Activated T-cell treated with anti-CD3 and anti-CD28 coated beads, Interleukin-2, amount 50 U/mL, for 24 hours (primary cell): ENCODE measurements around the gene INTS12.
A peak's percentile ranks its signal among the peaks of the same experiment; 100 is the strongest.
"Not testable (repeated sequence)": the region's sequence is repeated elsewhere in the genome, so short reads cannot be mapped to it uniquely, and the experiment has no call there.

Experiments used
- DNase-seq: peaks from one replicate; pipeline ENCODE4 v3.0.0-alpha.2; 2020
- H3K27ac Mint-ChIP-seq: 2 replicates; pipeline ENCODE4 v1.8.0; 2020; ENCODE audit warnings: mild to moderate bottlenecking, mixed read lengths
- H3K27me3 Mint-ChIP-seq: 2 replicates; pipeline ENCODE4 v1.8.0; 2020; ENCODE audit warnings: mixed read lengths
- H3K36me3 Mint-ChIP-seq: 2 replicates; pipeline ENCODE4 v1.8.0; 2020; ENCODE audit warnings: low read depth, mixed read lengths
- H3K4me1 Mint-ChIP-seq: 2 replicates; pipeline ENCODE4 v1.8.0; 2020; ENCODE audit warnings: low read depth, mixed read lengths
- H3K4me3 Mint-ChIP-seq: 2 replicates; pipeline ENCODE4 v1.8.0; 2020; ENCODE audit warnings: mild to moderate bottlenecking, moderate library complexity, mixed read lengths
- H3K9me3 Mint-ChIP-seq: 2 replicates; pipeline ENCODE4 v1.8.0; 2020; ENCODE audit warnings: mixed read lengths

The INTS12 gene, protein sequence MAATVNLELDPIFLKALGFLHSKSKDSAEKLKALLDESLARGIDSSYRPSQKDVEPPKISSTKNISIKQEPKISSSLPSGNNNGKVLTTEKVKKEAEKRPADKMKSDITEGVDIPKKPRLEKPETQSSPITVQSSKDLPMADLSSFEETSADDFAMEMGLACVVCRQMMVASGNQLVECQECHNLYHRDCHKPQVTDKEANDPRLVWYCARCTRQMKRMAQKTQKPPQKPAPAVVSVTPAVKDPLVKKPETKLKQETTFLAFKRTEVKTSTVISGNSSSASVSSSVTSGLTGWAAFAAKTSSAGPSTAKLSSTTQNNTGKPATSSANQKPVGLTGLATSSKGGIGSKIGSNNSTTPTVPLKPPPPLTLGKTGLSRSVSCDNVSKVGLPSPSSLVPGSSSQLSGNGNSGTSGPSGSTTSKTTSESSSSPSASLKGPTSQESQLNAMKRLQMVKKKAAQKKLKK

GRCh38 chr4:105708181-105709080 is at the start of gene INTS12, which contains the start of gene GSTCD:
Gene INTS12 (minus strand): TSS chr4:105708689. CDS start chr4:105700005, 8,684 bp downstream.
Gene GSTCD (plus strand): TSS chr4:105708784. CDS start chr4:105717614, 8,830 bp downstream.
- no peaks in the 10 kb centered on the region for H3K27me3 Mint-ChIP-seq
- no peaks in the 10 kb centered on the region for H3K9me3 Mint-ChIP-seq
- H3K4me3 Mint-ChIP-seq: peak within 1 kb of the TSS; percentile 99
- H3K27ac Mint-ChIP-seq: peak within 1 kb of the TSS; percentile 98
- H3K4me1 Mint-ChIP-seq: peaks cover 34% of the 10 kb centered on the region
- peaks cover 31% of the 10 kb centered on the region for H3K36me3 Mint-ChIP-seq
- DNase-seq: peak; percentile 93

- no peaks in the 10 kb centered on the region for H3K27me3 Mint-ChIP-seq
- H3K4me1 Mint-ChIP-seq: no peaks in the 10 kb centered on the region
- no peaks in the 10 kb centered on the region for H3K36me3 Mint-ChIP-seq
- no peaks in the 10 kb centered on the region for H3K9me3 Mint-ChIP-seq
- H3K27ac Mint-ChIP-seq: no peak overlapping the region
- no peak overlapping the region for H3K4me3 Mint-ChIP-seq
- no peak for DNase-seq
Measured at GRCh38 chr4:105755375-105755774, 46.9 kb upstream of the INTS12 start.

- Mint-ChIP-seq H3K4me3 (no peak overlapping the region), H3K4me1 (no peaks in the 10 kb centered on the region), H3K36me3 (peaks cover 2% of the 10 kb centered on the region), H3K27ac (no peak overlapping the region), H3K9me3 (no peaks in the 10 kb centered on the region), H3K27me3 (no peaks in the 10 kb centered on the region)
- no peak for DNase-seq
Measured at GRCh38 chr4:105753361-105753760, 44.9 kb upstream of the INTS12 start.

- no peak for DNase-seq
- H3K36me3 Mint-ChIP-seq: peaks cover 7% of the 10 kb centered on the region
- H3K4me1 Mint-ChIP-seq: no peaks in the 10 kb centered on the region
- no peak overlapping the region for H3K4me3 Mint-ChIP-seq
- no peaks in the 10 kb centered on the region for H3K27me3 Mint-ChIP-seq
- H3K27ac Mint-ChIP-seq: no peak overlapping the region
- H3K9me3 Mint-ChIP-seq: no peaks in the 10 kb centered on the region
Measured at GRCh38 chr4:105751718-105752299, 43.3 kb upstream of the INTS12 start.

DNA sequence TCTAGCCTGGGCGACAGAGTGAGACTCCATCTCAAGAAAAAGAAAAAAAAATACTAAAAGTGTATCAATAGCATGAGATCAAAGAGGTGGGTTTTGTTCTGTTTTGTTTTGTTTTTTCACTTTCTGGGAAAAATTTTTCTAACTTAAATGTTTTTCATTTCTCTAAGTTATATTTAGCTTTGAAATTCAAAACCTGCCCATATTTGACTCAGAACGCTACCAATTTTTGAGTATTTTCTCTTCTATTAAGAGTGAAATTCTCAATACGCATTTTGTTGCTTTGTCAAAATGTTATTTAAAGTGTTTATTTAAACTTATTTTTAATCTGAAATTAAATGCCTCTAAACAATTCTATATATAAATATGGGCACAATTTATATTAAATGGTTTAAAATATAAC is 39.7 kb upstream of the INTS12 start:
- Mint-ChIP-seq H3K4me1 (no peaks in the 10 kb centered on the region), H3K4me3 (no peak overlapping the region), H3K27me3 (no peaks in the 10 kb centered on the region), H3K27ac (no peak overlapping the region), H3K9me3 (no peaks in the 10 kb centered on the region), H3K36me3 (peaks cover 17% of the 10 kb centered on the region)
- DNase-seq: no peak

GRCh38 chr4:105741548-105741947 is 33.1 kb upstream of the INTS12 start:
- peaks cover 64% of the 10 kb centered on the region for H3K36me3 Mint-ChIP-seq
- DNase-seq: no peak
- peaks cover 20% of the 10 kb centered on the region for H3K9me3 Mint-ChIP-seq
- H3K27ac Mint-ChIP-seq: no peak overlapping the region
- no peaks in the 10 kb centered on the region for H3K4me1 Mint-ChIP-seq
- H3K4me3 Mint-ChIP-seq: no peak overlapping the region
- no peaks in the 10 kb centered on the region for H3K27me3 Mint-ChIP-seq

GRCh38 chr4:105735217-105735616 is 26.7 kb upstream of the INTS12 start:
- Mint-ChIP-seq H3K36me3 (peaks cover 91% of the 10 kb centered on the region), H3K9me3 (peaks cover 29% of the 10 kb centered on the region)
- not testable (repeated sequence) for H3K4me1 Mint-ChIP-seq, DNase-seq, H3K27ac Mint-ChIP-seq, H3K27me3 Mint-ChIP-seq, H3K4me3 Mint-ChIP-seq

DNA sequence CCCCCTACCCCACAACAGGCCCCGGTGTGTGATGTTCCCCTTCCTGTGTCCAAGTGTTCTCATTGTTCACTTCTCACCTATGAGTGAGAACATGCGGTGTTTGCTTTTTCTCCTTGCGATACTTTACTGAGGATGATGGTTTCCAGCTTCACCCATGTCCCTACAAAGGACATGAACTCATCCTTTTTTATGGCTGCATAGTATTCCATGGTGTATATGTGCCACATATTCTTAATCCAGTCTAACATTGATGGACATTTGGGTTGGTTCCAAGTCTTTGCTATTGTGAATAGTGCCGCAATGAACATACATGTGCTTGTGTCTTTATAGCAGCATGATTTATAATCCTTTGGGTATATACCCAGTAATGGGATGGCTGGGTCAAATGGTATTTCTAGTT is 21.4 kb upstream of the INTS12 start:
- not testable (repeated sequence) for DNase-seq, H3K4me3 Mint-ChIP-seq, H3K4me1 Mint-ChIP-seq, H3K27ac Mint-ChIP-seq, H3K27me3 Mint-ChIP-seq
- peaks cover 78% of the 10 kb centered on the region for H3K36me3 Mint-ChIP-seq
- peaks cover 12% of the 10 kb centered on the region for H3K9me3 Mint-ChIP-seq

GRCh38 chr4:105725623-105726022 is 17.1 kb upstream of the INTS12 start:
- Mint-ChIP-seq H3K9me3 (peaks cover 5% of the 10 kb centered on the region), H3K36me3 (peaks cover 66% of the 10 kb centered on the region), H3K4me3 (no peak overlapping the region), H3K27ac (no peak overlapping the region), H3K4me1 (no peaks in the 10 kb centered on the region), H3K27me3 (no peaks in the 10 kb centered on the region)
- DNase-seq: no peak

GRCh38 chr4:105719204-105719603 is 10.7 kb upstream of the INTS12 start:
- Mint-ChIP-seq H3K36me3 (peaks cover 44% of the 10 kb centered on the region), H3K9me3 (no peaks in the 10 kb centered on the region), H3K27me3 (no peaks in the 10 kb centered on the region), H3K27ac (no peak overlapping the region), H3K4me3 (no peak overlapping the region), H3K4me1 (peaks cover 2% of the 10 kb centered on the region)
- DNase-seq: no peak

DNA sequence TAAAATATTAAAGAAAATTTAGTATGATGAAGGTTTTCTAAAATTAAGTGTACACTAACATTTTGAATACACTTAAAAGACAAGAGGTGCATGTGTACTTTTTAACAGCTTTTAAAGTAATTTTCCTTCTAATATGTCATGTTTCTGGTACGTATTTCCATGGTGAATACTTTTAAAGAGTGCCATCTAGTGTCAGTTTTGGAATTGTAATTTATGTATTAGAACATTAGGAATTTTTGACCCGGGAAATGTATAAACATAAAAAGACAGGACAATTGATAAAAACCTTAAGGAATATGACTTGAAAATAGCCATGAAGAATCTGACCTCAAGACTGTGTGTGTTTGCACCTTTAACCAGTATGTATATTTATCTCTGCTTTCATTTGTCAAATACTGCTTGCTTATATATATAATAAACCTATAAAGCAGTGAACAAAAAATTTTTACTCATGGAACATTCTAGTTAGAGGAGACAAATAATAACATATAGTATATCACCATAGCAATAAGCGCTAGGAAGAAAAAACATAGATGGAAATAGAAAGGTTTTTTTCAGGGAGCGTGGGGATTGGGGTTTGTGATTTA is 7.3 kb upstream of the INTS12 start:
- no peak for DNase-seq
- Mint-ChIP-seq H3K27me3 (no peaks in the 10 kb centered on the region), H3K36me3 (peaks cover 21% of the 10 kb centered on the region), H3K4me3 (no peak overlapping the region), H3K27ac (no peak overlapping the region), H3K9me3 (no peaks in the 10 kb centered on the region), H3K4me1 (peaks cover 6% of the 10 kb centered on the region)

- H3K27me3 Mint-ChIP-seq: no peaks in the 10 kb centered on the region
- no peak for DNase-seq
Measured at GRCh38 chr4:105714932-105715331, 6.4 kb upstream of the INTS12 start.

GRCh38 chr4:105714071-105714521 is 5.6 kb upstream of the INTS12 start:
- peaks cover 12% of the 10 kb centered on the region for H3K36me3 Mint-ChIP-seq
- no peak overlapping the region for H3K4me3 Mint-ChIP-seq
- H3K27ac Mint-ChIP-seq: no peak overlapping the region
- no peaks in the 10 kb centered on the region for H3K27me3 Mint-ChIP-seq
- no peaks in the 10 kb centered on the region for H3K9me3 Mint-ChIP-seq
- peaks cover 15% of the 10 kb centered on the region for H3K4me1 Mint-ChIP-seq
- no peak for DNase-seq

More at GRCh38 chr4:105714932-105715331, 6.4 kb upstream of the INTS12 start:
- Mint-ChIP-seq H3K27ac (no peak overlapping the region), H3K36me3 (peaks cover 15% of the 10 kb centered on the region), H3K9me3 (no peaks in the 10 kb centered on the region), H3K4me1 (peaks cover 7% of the 10 kb centered on the region), H3K4me3 (no peak overlapping the region)

DNA sequence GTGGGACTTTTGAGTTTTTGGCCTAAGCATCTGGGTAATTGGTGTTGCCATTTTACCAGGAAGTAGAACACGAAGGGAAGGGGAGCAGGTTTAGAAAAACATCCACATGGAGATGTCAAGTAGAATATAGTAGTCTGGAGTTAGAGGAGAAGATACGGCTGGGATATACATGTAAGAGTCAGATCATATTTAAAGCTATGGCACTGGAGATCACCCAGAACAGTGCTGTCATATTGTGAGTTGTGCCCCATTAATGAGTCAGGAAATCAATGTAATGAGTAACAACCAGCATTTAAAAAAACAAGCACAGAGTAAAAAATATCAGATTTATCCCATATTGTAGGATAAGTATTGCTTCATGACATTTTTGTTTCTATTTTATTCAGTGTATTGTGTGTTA is 4.3 kb upstream of the INTS12 start:
- H3K27me3 Mint-ChIP-seq: no peaks in the 10 kb centered on the region
- no peak overlapping the region for H3K4me3 Mint-ChIP-seq
- peaks cover 17% of the 10 kb centered on the region for H3K36me3 Mint-ChIP-seq
- no peaks in the 10 kb centered on the region for H3K9me3 Mint-ChIP-seq
- no peak for DNase-seq
- H3K4me1 Mint-ChIP-seq: peaks cover 17% of the 10 kb centered on the region
- no peak overlapping the region for H3K27ac Mint-ChIP-seq
